HG02571 (cell line): Measurements from ENCODE around the gene DOCK10.
"Not testable (repeated sequence)": the region's sequence is repeated elsewhere in the genome, so short reads cannot be mapped to it uniquely, and the experiment has no call there.

Source experiments
- ATAC-seq: cut with Tn5 transposase; IDR thresholded peaks from one replicate; pipeline ENCODE4 v1.9.1; 2021; ENCODE audit warnings: mild to moderate bottlenecking, moderate library complexity; ENCODE audit not compliant: unreplicated experiment

DOCK10 gene

GRCh38 chr2:225041851-225042799 lies at the start of gene DOCK10:
Gene DOCK10 (minus strand): TSS chr2:225042468. CDS start chr2:225042374, 94 bp downstream.
- ATAC-seq, result peak; percentile 24

- no peak for ATAC-seq
These were observed 49.1 kb upstream of the DOCK10 start for GRCh38 chr2:225091336-225091735.

GRCh38 chr2:225090746-225091145 lies 48.5 kb upstream of the DOCK10 start:
- ATAC-seq, result no peak

GRCh38 chr2:225086915-225087314 lies 44.6 kb upstream of the DOCK10 start:
- ATAC-seq, result no peak

GRCh38 chr2:225086439-225086838 lies 44.2 kb upstream of the DOCK10 start:
- ATAC-seq, result no peak

GRCh38 chr2:225083276-225083675 lies 41.0 kb upstream of the DOCK10 start:
- ATAC-seq, result no peak

- ATAC-seq, result no peak
These were observed 33.9 kb upstream of the DOCK10 start for GRCh38 chr2:225076125-225076524.

- no peak for ATAC-seq
These were observed 32.8 kb upstream of the DOCK10 start for GRCh38 chr2:225074919-225075681.

- ATAC-seq, result no peak
These were observed 32.1 kb upstream of the DOCK10 start for GRCh38 chr2:225074366-225074765.

GRCh38 chr2:225073198-225073597 lies 30.9 kb upstream of the DOCK10 start:
- ATAC-seq, result no peak

GRCh38 chr2:225072444-225072843 lies 30.2 kb upstream of the DOCK10 start:
- ATAC-seq, result no peak

GRCh38 chr2:225070811-225071210 lies 28.5 kb upstream of the DOCK10 start:
- ATAC-seq, result no peak

- no peak for ATAC-seq
These were observed 27.7 kb upstream of the DOCK10 start for GRCh38 chr2:225069966-225070365.

GRCh38 chr2:225069477-225069876 lies 27.2 kb upstream of the DOCK10 start:
- ATAC-seq, result no peak

- ATAC-seq, result no peak
These were observed 23.6 kb upstream of the DOCK10 start for GRCh38 chr2:225065882-225066281.

GRCh38 chr2:225064928-225065327 lies 22.7 kb upstream of the DOCK10 start:
- ATAC-seq, result no peak

- ATAC-seq, result no peak
These were observed 22.1 kb upstream of the DOCK10 start for GRCh38 chr2:225064362-225064761.

GRCh38 chr2:225056330-225057073 lies 14.2 kb upstream of the DOCK10 start:
- ATAC-seq, result no peak

GRCh38 chr2:225055714-225056113 lies 13.4 kb upstream of the DOCK10 start:
- ATAC-seq, result no peak

- no peak for ATAC-seq
These were observed 10.4 kb upstream of the DOCK10 start for GRCh38 chr2:225052703-225053102.

- ATAC-seq, result not testable (repeated sequence)
These were observed 5.2 kb upstream of the DOCK10 start for GRCh38 chr2:225047502-225047901.
